ENCODE results near the gene MMP21. TPM values are rescaled to one million over a fixed set of nuclear protein-coding genes. Genes with fewer than 3 reads are reported as not detected.
A peak's percentile ranks its signal among the peaks of the same experiment; 100 is the strongest.

MMP21 gene
- total RNA-seq, 1 experiment from 2014 or later = 0.24 TPM

- H3K9me3 Mint-ChIP-seq (ENCODE audit: low read depth, unreplicated experiment) = no peaks in the 10 kb centered on the region
- H3K4me3 Mint-ChIP-seq (ENCODE audit: low read depth, unreplicated experiment) = peak within 1 kb of the TSS; percentile 93
- intact Hi-C loops (cut with micrococcal nuclease; ENCODE audit: unreplicated experiment) = no loop called here
- peaks cover 24% of the 10 kb centered on the region for H3K36me3 Mint-ChIP-seq (ENCODE audit: insufficient read depth, unreplicated experiment)
- BruUV-seq (replicated peaks) = no TSS peak
- peak; percentile 96 for DNase-seq
- CTCF ChIA-PET = interaction anchor here (0.6 to 0.9 kb wide), 2 partner anchors 11 to 1972 kb away, joined by 3 read pairs; no protein-coding TSS in a partner anchor
- peak within 1 kb of the TSS; percentile 85 for H3K27ac Mint-ChIP-seq (ENCODE audit: unreplicated experiment)
- no peaks in the 10 kb centered on the region for H3K4me1 Mint-ChIP-seq (ENCODE audit: low read depth, unreplicated experiment)
- H3K27me3 Mint-ChIP-seq (ENCODE audit: unreplicated experiment) = no peaks in the 10 kb centered on the region
- TF ChIP-seq CTCF (IDR thresholded peaks at IDR 0.05; ENCODE audit: unreplicated experiment) = no peak
Measured at GRCh38 chr10:125719173-125720001, 56.2 kb downstream of the MMP21 start, which contains the start of gene EDRF1. Gene EDRF1 (plus strand): TSS chr10:125719709. CDS start chr10:125719808, 99 bp downstream.

Small RNA genes within 50 kb of the gene (microRNA-seq; reads per million reads assigned to microRNA genes)
- 1.4 reads per million for gene MIR4484

Other genes with a start within 250 kb of the MMP21 start
- gene TEX36, start 92.7 kb downstream of the MMP21 start, total RNA-seq (2022) = not detected in 2 replicates
- gene EDRF1, start 56.1 kb downstream of the MMP21 start, total RNA-seq (2022) = 19.9 and 20.9 TPM in 2 replicates
- gene UROS, start 47.4 kb upstream of the MMP21 start, total RNA-seq (2022) = 45.3 and 49.2 TPM in 2 replicates
- 49.3 and 52.2 TPM in 2 replicates for gene BCCIP, start 47.7 kb upstream of the MMP21 start, total RNA-seq (2022)
- 29.2 and 32.2 TPM in 2 replicates for gene DHX32, start 105.5 kb upstream of the MMP21 start, total RNA-seq (2022)
- gene FANK1, start 120.7 kb upstream of the MMP21 start, total RNA-seq (2022) = 0.85 and 1.6 TPM in 2 replicates